Right lobe of liver (tissue), 4 donors: ENCODE data around the gene CYP2W1.

Source experiments
- CTCF ChIP-seq, 4 donors: fragments of 200-600 bp in 3 of 4; fragments of 450-650 bp in 1 of 4; IDR thresholded peaks; one replicate each; pipeline versions ENCODE4 v1.5.1 to v1.8.0; 2016 to 2022; ENCODE audit warnings: antibody characterized with exemption in 4 of 4, mild to moderate bottlenecking in 2 of 4
- POLR2A ChIP-seq: fragments of 450-650 bp; IDR thresholded peaks from one replicate; pipeline ENCODE4 v1.6.1; 2017; ENCODE audit warnings: antibody characterized with exemption, mild to moderate bottlenecking
- donor health status: DM: no; HTN: no; CAD: no.
- donor health status: DM: no; HTN: no; CAD: no.
- donor health status: DM: no; HTN: yes; CAD: no.

GRCh38 chr7:984361-985126 is 1.6 kb downstream of the CYP2W1 start:
- no peak for TF ChIP-seq POLR2A
- TF ChIP-seq CTCF (IDR thresholded peaks at IDR 0.05): no peak
